CD14-positive monocyte (primary cell): ENCODE results near the gene PLXNB3. TPM values are rescaled to one million over a fixed set of nuclear protein-coding genes. Genes with fewer than 3 reads are reported as not detected.
A peak's percentile ranks its signal among the peaks of the same experiment; 100 is the strongest.

Source experiments
- DNase-seq, 3 donors: peaks; one replicate each; pipeline ENCODE4 v3.0.0-alpha.2; 2011 to 2022
- H2AFZ ChIP-seq: 2 replicates; pipeline ENCODE4 v1.6.0; 2012; ENCODE audit warnings: mild to moderate bottlenecking, low read depth, low read length, inconsistent platforms; ENCODE audit not compliant: insufficient read depth, poor library complexity, severe bottlenecking
- H3K27ac ChIP-seq, 2 donors: 1 replicate in 1 of 2; 2 replicates in 1 of 2; pipeline ENCODE4 v1.5.1; 2012 to 2013; ENCODE audit warnings: low read length in 2 of 2, control low read depth in 1 of 2, inconsistent platforms in 1 of 2, low read depth in 1 of 2, mild to moderate bottlenecking in 1 of 2
- H3K27me3 ChIP-seq, 2 donors: one replicate each; pipeline versions ENCODE4 v1.6.0 to v1.6.1; 2011 to 2013; ENCODE audit warnings: low read length in 2 of 2; ENCODE audit not compliant: control insufficient read depth in 2 of 2, insufficient read depth in 2 of 2
- H3K36me3 ChIP-seq, 2 donors: replicated peaks in 1 of 2; 1 replicate in 1 of 2; 2 replicates in 1 of 2; pipeline versions ENCODE4 v1.5.1 to v1.6.1; 2012 to 2013; ENCODE audit warnings: low read length in 2 of 2, control low read depth in 1 of 2, inconsistent platforms in 1 of 2, mild to moderate bottlenecking in 1 of 2; ENCODE audit not compliant: insufficient read depth in 2 of 2, control insufficient read depth in 1 of 2
- H3K4me1 ChIP-seq, 2 donors: 1 replicate in 1 of 2; 2 replicates in 1 of 2; pipeline versions ENCODE4 v1.5.1 to v1.6.1; 2012 to 2013; ENCODE audit warnings: low read length in 2 of 2, control low read depth in 1 of 2, inconsistent platforms in 1 of 2, mild to moderate bottlenecking in 1 of 2, moderate library complexity in 1 of 2; ENCODE audit not compliant: insufficient read depth in 2 of 2, control insufficient read depth in 1 of 2
- H3K4me2 ChIP-seq: replicated peaks from 2 replicates; pipeline ENCODE3; 2012; ENCODE audit warnings: low read length, moderate library complexity, mild to moderate bottlenecking; ENCODE audit not compliant: poor library complexity, severe bottlenecking; ENCODE audit errors: extremely low read depth
- H3K4me3 ChIP-seq, 3 experiments: fragments of 200-600 bp in 1 of 3; sonication (generic) in 1 of 3; replicated peaks in 1 of 3; 1 replicate in 2 of 3; 2 replicates in 1 of 3; pipeline ENCODE4 v1.5.1; 2011 to 2013; ENCODE audit warnings: low read length in 3 of 3, mild to moderate bottlenecking in 3 of 3, control low read depth in 2 of 3, low read depth in 2 of 3, inconsistent platforms in 1 of 3, moderate library complexity in 1 of 3
- H3K79me2 ChIP-seq: 2 replicates; pipeline ENCODE4 v1.6.0; 2012; ENCODE audit warnings: mild to moderate bottlenecking, control low read depth, inconsistent platforms, low read length, moderate library complexity; ENCODE audit not compliant: insufficient read depth
- H3K9ac ChIP-seq: 2 replicates; pipeline ENCODE4 v1.6.0; 2017; ENCODE audit warnings: low read length, mild to moderate bottlenecking; ENCODE audit not compliant: insufficient read depth, poor library complexity, severe bottlenecking
- H3K9me3 ChIP-seq, 2 donors: replicated peaks in 1 of 2; 1 replicate in 1 of 2; 2 replicates in 1 of 2; pipeline versions ENCODE4 v1.5.1 to v1.6.1; 2012 to 2013; ENCODE audit warnings: low read length in 2 of 2, control low read depth in 1 of 2; ENCODE audit not compliant: control insufficient read depth in 1 of 2, insufficient read depth in 1 of 2
- H4K20me1 ChIP-seq: 2 replicates; pipeline ENCODE4 v1.6.0; 2012; ENCODE audit warnings: mild to moderate bottlenecking, low read length, control low read depth, moderate library complexity; ENCODE audit not compliant: insufficient read depth
- H3K27ac Mint-ChIP-seq, 7 donors: one replicate each; pipeline ENCODE4 v1.8.0; 2020; ENCODE audit warnings: mild to moderate bottlenecking in 7 of 7, mixed read lengths in 7 of 7, moderate library complexity in 6 of 7, inconsistent platforms in 2 of 7
- H3K27me3 Mint-ChIP-seq, 3 donors: one replicate each; pipeline ENCODE4 v1.8.0; 2021 to 2022; ENCODE audit warnings: low read depth in 3 of 3, mild to moderate bottlenecking in 3 of 3, mixed read lengths in 3 of 3, moderate library complexity in 3 of 3, inconsistent platforms in 1 of 3
- H3K36me3 Mint-ChIP-seq, 2 donors: one replicate each; pipeline ENCODE4 v1.8.0; 2020; ENCODE audit warnings: mixed read lengths in 2 of 2, inconsistent platforms in 1 of 2, mild to moderate bottlenecking in 1 of 2
- H3K4me1 Mint-ChIP-seq: one replicate; pipeline ENCODE4 v1.8.0; 2020; ENCODE audit warnings: mild to moderate bottlenecking, mixed read lengths
- H3K4me3 Mint-ChIP-seq, 2 donors: one replicate each; pipeline ENCODE4 v1.8.0; 2020; ENCODE audit warnings: mild to moderate bottlenecking in 2 of 2, mixed read lengths in 2 of 2, moderate library complexity in 1 of 2
- H3K9me3 Mint-ChIP-seq, 7 donors: one replicate each; pipeline ENCODE4 v1.8.0; 2020 to 2022; ENCODE audit warnings: mixed read lengths in 7 of 7, mild to moderate bottlenecking in 6 of 7, moderate library complexity in 6 of 7, inconsistent platforms in 2 of 7
- WGBS: methylation state at CpG from one replicate; pipeline ENCODE4 v1.1.5; 2013; ENCODE audit warnings: missing lambda C conversion rate; ENCODE audit not compliant: insufficient coverage; 5-methylcytosine and 5-hydroxymethylcytosine counted together
- intact Hi-C, 2 donors: fragments of 100-400 bp; cut with micrococcal nuclease; formaldehyde crosslinking; loops; one replicate each; pipeline versions ENCODE4 v1.15.0 to v1.15.1; 2023
- polyA plus RNA-seq, 3 donors: library from polyadenylated mRNA; depleted of rRNA in 1 of 3; unstranded in 2 of 3; stranded (reverse) in 1 of 3; fragments of 300-500 nt in 2 of 3; fragments of >200 nt in 1 of 3; fragmentation: Illumina TruSeq in 2 of 3; gene quantifications; 1 replicate in 2 of 3; 2 replicates in 1 of 3; pipeline ENCODE4 v1.2.3, GENCODE V29; 2012 to 2021
- TF ChIP-seq, protein P1 (sequence below): fragments of 200-600 bp; IDR thresholded peaks from one replicate; pipeline ENCODE4 v1.8.0; 2022; ENCODE audit warnings: antibody characterized with exemption, mild to moderate bottlenecking

Gene PLXNB3
- polyA plus RNA-seq, 3 donors: not detected

DNA sequence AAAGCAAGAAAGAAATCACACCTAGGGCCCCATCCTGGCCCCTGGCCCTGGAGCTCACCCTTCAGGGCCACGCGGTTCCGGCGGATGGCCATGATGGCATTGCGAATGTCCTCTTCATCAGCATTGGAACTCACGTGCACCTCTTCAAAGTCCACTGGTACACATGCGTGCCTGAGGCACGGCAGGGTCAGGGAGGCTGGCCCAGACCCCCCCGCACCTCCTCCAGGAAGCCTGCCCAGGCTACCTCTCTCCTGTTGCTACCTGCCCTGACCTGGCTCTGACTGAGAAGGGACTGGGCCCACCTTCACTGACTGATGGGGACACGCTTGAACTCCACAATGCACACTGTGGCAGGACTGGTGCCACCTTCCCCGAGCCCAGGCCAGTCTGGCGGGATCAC is 25.6 kb downstream of the PLXNB3 start:
- intact Hi-C loops: loop anchor here (5.0 to 10.0 kb wide), 4 partner anchors 135 to 835 kb away; partner anchors contain the start of gene ARHGAP4 (in 2 of the 2)

GRCh38 chrX:153791104-153791852 is 27.2 kb downstream of the PLXNB3 start:
- peaks cover 21 to 35% of the 10 kb centered on the region in 2 donors for H3K4me1 ChIP-seq
- H3K36me3 Mint-ChIP-seq: peaks cover 33 to 56% of the 10 kb centered on the region in 2 donors
- H3K36me3 ChIP-seq: peaks cover 47 to 61% of the 10 kb centered on the region in 2 donors
- no peak overlapping the region for H3K4me3 Mint-ChIP-seq
- TF ChIP-seq, protein P1, sequence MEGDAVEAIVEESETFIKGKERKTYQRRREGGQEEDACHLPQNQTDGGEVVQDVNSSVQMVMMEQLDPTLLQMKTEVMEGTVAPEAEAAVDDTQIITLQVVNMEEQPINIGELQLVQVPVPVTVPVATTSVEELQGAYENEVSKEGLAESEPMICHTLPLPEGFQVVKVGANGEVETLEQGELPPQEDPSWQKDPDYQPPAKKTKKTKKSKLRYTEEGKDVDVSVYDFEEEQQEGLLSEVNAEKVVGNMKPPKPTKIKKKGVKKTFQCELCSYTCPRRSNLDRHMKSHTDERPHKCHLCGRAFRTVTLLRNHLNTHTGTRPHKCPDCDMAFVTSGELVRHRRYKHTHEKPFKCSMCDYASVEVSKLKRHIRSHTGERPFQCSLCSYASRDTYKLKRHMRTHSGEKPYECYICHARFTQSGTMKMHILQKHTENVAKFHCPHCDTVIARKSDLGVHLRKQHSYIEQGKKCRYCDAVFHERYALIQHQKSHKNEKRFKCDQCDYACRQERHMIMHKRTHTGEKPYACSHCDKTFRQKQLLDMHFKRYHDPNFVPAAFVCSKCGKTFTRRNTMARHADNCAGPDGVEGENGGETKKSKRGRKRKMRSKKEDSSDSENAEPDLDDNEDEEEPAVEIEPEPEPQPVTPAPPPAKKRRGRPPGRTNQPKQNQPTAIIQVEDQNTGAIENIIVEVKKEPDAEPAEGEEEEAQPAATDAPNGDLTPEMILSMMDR: no peak
- no peak overlapping the region for H3K4me3 ChIP-seq
- WGBS: 96% methylated on average over 10 of the region's 17 CpGs
- no peak overlapping the region for H2AFZ ChIP-seq
- peaks cover 57% of the 10 kb centered on the region for H4K20me1 ChIP-seq
- H3K79me2 ChIP-seq: peaks cover 51% of the 10 kb centered on the region
- H3K27ac Mint-ChIP-seq: no peak overlapping the region
- intact Hi-C loops: loop anchor here (5.0 to 10.0 kb wide), 4 partner anchors 134 to 836 kb away; partner anchors contain the start of gene ARHGAP4 (in 2 of the 2)
- no peak overlapping the region for H3K4me2 ChIP-seq
- no peaks in the 10 kb centered on the region for H3K27me3 ChIP-seq
- H3K9ac ChIP-seq: no peak overlapping the region
- peaks cover 0 to 30% (median 11%) of the 10 kb centered on the region in 7 donors for H3K9me3 Mint-ChIP-seq
- peaks cover 0 to 8% (median 2%) of the 10 kb centered on the region in 3 donors for H3K27me3 Mint-ChIP-seq
- peaks cover 26% of the 10 kb centered on the region for H3K4me1 Mint-ChIP-seq
- no peak for DNase-seq
- no peak overlapping the region for H3K27ac ChIP-seq
- peaks cover 0 to 15% of the 10 kb centered on the region in 2 donors for H3K9me3 ChIP-seq

More for the DNA sequence above, 25.6 kb downstream of the PLXNB3 start:
- Mint-ChIP-seq H3K9me3 (peaks cover 0 to 18% (median 0%) of the 10 kb centered on the region in 7 donors), H3K4me3 (no peak overlapping the region), H3K4me1 (peaks cover 12% of the 10 kb centered on the region), H3K27ac (peak overlapping the region in 1 of 7 donors; percentile 54), H3K27me3 (peaks cover 0 to 8% (median 2%) of the 10 kb centered on the region in 3 donors), H3K36me3 (peaks cover 41 to 68% of the 10 kb centered on the region in 2 donors)
- Histone ChIP-seq H3K27me3 (no peaks in the 10 kb centered on the region), H2AFZ (no peak overlapping the region), H3K4me1 (peaks cover 12 to 19% of the 10 kb centered on the region in 2 donors), H3K4me2 (no peak overlapping the region), H3K9me3 (peaks cover 0 to 15% of the 10 kb centered on the region in 2 donors), H3K79me2 (peaks cover 36% of the 10 kb centered on the region), H3K9ac (no peak overlapping the region), H3K27ac (no peak overlapping the region), H3K36me3 (peaks cover 58 to 69% of the 10 kb centered on the region in 2 donors), H4K20me1 (peaks cover 57% of the 10 kb centered on the region), H3K4me3 (no peak overlapping the region)
- 96% methylated on average over 7 of the region's 12 CpGs for WGBS
- TF ChIP-seq, protein P1: no peak
- DNase-seq: no peak
